GM08714 (cell line): ENCODE results near the gene ZNF425.
"Not testable (repeated sequence)": the region's sequence is repeated elsewhere in the genome, so short reads cannot be mapped to it uniquely, and the experiment has no call there.

Experiments
- H3K4me3 ChIP-seq: fragments of 200-500 bp; sonication (Bioruptor generic); 2 replicates; pipeline ENCODE4 v1.5.1; 2014; ENCODE audit warnings: mild to moderate bottlenecking, low read length, inconsistent platforms
- ZNF274 ChIP-seq: IDR thresholded peaks from 2 replicates; pipeline ENCODE4 v1.6.1; 2012; ENCODE audit warnings: mild to moderate bottlenecking, low read depth, low read length

Gene ZNF425

GRCh38 chr7:149103424-149103823 is 22.7 kb downstream of the ZNF425 start:
- no peak for TF ChIP-seq ZNF274
- H3K4me3 ChIP-seq: no peak overlapping the region

GRCh38 chr7:149102666-149103065 is 23.5 kb downstream of the ZNF425 start:
- TF ChIP-seq ZNF274: no peak
- no peak overlapping the region for H3K4me3 ChIP-seq

GRCh38 chr7:149100821-149101220 is 25.3 kb downstream of the ZNF425 start:
- no peak for TF ChIP-seq ZNF274
- no peak overlapping the region for H3K4me3 ChIP-seq

- no peak overlapping the region for H3K4me3 ChIP-seq
- TF ChIP-seq ZNF274: no peak
Observed at GRCh38 chr7:149099058-149099457, 27.1 kb downstream of the ZNF425 start.

GRCh38 chr7:149097088-149097487 is 29.0 kb downstream of the ZNF425 start:
- no peak overlapping the region for H3K4me3 ChIP-seq
- TF ChIP-seq ZNF274: no peak

- no peak overlapping the region for H3K4me3 ChIP-seq
- no peak for TF ChIP-seq ZNF274
Observed at GRCh38 chr7:149093228-149093627, 32.9 kb downstream of the ZNF425 start.

- not testable (repeated sequence) for H3K4me3 ChIP-seq
Observed at GRCh38 chr7:149092244-149092643, 33.9 kb downstream of the ZNF425 start.

GRCh38 chr7:149090397-149091195 is 35.5 kb downstream of the ZNF425 start, which contains the start of gene ZNF786:
Gene ZNF786 (minus strand): TSS chr7:149090718. CDS start chr7:149090640, 78 bp downstream.
- TF ChIP-seq ZNF274: no peak
- peak within 1 kb of the TSS; percentile 70 for H3K4me3 ChIP-seq

- TF ChIP-seq ZNF274: no peak
Observed at GRCh38 chr7:149087376-149087775, 38.7 kb downstream of the ZNF425 start.

GRCh38 chr7:149085866-149086265 is 40.3 kb downstream of the ZNF425 start:
- no peak overlapping the region for H3K4me3 ChIP-seq
- TF ChIP-seq ZNF274: no peak

More at GRCh38 chr7:149087376-149087775, 38.7 kb downstream of the ZNF425 start:
- no peak overlapping the region for H3K4me3 ChIP-seq

- no peak for TF ChIP-seq ZNF274
- H3K4me3 ChIP-seq: no peak overlapping the region
Observed at GRCh38 chr7:149084407-149084806, 41.7 kb downstream of the ZNF425 start.

GRCh38 chr7:149081914-149082313 is 44.2 kb downstream of the ZNF425 start:
- TF ChIP-seq ZNF274: no peak
- H3K4me3 ChIP-seq: no peak overlapping the region

GRCh38 chr7:149077594-149077993 is 48.5 kb downstream of the ZNF425 start:
- TF ChIP-seq ZNF274: no peak
- no peak overlapping the region for H3K4me3 ChIP-seq

GRCh38 chr7:149075286-149075685 is 50.8 kb downstream of the ZNF425 start:
- no peak for TF ChIP-seq ZNF274
- no peak overlapping the region for H3K4me3 ChIP-seq

GRCh38 chr7:149074116-149074885 is 51.8 kb downstream of the ZNF425 start:
- no peak overlapping the region for H3K4me3 ChIP-seq
- no peak for TF ChIP-seq ZNF274

GRCh38 chr7:149072438-149072775 is 53.7 kb downstream of the ZNF425 start:
- H3K4me3 ChIP-seq: peak overlapping the region; percentile 38; the same call in 1 of the 2 replicates
- TF ChIP-seq ZNF274: no peak
